CMK (cell line): ENCODE results near the gene FYTTD1.
A peak's percentile ranks its signal among the peaks of the same experiment; 100 is the strongest.
"Not testable (repeated sequence)": the region's sequence is repeated elsewhere in the genome, so short reads cannot be mapped to it uniquely, and the experiment has no call there.

ENCODE experiments used
- DNase-seq: peaks from one replicate; pipeline ENCODE4 v3.0.0-alpha.2; 2010; ENCODE audit warnings: low read depth

FYTTD1 gene, protein sequence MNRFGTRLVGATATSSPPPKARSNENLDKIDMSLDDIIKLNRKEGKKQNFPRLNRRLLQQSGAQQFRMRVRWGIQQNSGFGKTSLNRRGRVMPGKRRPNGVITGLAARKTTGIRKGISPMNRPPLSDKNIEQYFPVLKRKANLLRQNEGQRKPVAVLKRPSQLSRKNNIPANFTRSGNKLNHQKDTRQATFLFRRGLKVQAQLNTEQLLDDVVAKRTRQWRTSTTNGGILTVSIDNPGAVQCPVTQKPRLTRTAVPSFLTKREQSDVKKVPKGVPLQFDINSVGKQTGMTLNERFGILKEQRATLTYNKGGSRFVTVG

GRCh38 chr3:197749601-197750395 lies at the start of gene FYTTD1:
FYTTD1 (plus strand) TSS chr3:197749883; CDS start chr3:197749972, 89 bp downstream.
- DNase-seq = peak; percentile 54

- DNase-seq = no peak
These were observed 49.6 kb upstream of the FYTTD1 start for GRCh38 chr3:197700095-197700494.

DNA sequence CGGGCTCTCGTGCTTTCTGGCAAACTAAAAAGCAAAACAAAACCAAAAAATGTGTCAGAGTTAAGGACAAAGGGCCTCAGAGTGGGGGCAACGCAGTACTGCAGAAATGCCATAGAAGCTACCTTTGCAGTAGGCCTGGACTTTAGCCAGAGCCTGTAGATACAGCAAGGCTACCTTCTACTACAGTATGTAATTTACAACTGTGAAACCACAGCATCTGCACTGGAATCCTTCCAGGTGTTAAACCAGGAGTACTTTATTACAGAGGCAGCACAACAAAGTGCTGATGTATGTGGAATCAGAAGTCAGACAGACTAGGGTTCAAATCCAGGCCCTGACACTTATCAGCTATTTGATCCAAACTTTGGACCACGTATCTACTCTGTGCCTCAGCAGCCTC lies 47.8 kb upstream of the FYTTD1 start:
- no peak for DNase-seq

DNA sequence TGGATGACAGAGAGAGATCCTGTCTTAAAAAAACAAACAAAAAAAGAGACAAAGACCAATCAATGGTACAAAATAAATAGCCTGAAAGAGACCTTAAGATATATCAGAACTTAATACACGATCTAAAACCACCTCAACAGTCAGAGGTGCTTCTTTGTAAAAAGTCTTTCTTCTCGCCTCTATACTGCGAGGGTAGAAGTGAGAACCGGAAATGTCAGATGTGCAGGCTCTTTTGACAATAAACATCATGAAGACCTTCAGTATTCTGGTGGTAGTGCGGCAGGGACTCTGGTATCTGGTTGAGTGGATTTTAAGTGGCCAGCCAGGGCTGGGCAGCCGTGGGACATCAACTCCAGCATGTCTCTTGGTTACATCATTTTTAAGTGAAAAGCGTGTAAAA lies 43.0 kb upstream of the FYTTD1 start:
- no peak for DNase-seq

DNA sequence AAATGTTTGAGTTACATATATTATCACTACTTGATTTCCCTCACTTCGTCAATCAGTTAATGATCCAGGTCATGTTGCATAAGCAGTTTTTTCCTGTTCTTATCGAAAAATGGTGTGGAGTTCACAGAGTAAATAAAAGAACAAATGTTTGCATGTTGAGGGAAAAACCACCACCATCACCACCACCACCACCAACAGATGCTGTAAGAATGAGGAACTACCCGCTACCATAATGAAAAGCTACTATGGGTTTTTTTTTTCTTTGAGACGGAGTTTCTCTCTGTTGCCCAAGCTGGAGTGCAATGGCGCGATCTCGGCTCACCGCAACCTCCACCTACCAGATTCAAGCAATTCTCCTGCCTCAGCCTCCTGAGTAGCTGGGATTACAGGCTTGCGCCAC lies 40.5 kb upstream of the FYTTD1 start:
- DNase-seq = no peak

- not testable (repeated sequence) for DNase-seq
These were observed 38.7 kb upstream of the FYTTD1 start for GRCh38 chr3:197710965-197711364.

DNA sequence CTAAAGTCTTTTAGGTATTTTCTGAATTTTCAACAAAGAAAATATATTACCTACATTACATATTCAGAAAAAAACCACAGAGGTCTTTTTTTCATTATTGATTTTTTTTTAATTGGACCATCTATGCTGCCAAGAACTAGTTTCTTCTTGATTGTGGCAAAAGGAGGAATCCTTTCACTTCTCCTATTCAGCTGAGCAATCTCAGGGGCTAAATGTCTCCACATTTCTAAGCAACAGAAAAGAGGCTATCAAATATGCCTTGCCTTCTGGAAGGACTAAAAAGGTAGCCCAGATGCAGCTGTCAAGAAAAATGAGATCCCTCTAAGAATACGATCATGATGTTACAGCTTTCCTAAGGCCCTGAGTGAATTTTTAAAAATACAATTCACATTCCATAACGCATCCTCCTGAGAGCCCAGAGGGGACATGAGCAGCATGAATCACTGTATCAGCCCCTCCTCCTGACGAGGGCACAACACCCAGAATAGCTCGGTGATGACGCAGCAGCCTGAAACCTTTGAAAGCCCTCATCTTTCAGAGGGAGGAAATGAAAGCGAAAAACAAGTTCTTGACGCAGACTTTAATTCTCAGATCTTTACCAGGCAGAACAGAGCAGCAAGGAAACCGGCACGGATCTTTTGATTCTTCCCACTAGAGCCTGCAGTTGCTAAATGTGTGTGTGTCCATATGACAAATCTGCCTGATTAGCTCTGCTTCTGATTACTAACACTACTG lies 37.5 kb upstream of the FYTTD1 start:
- no peak for DNase-seq

GRCh38 chr3:197713477-197713822 lies 36.2 kb upstream of the FYTTD1 start:
- DNase-seq = no peak

DNA sequence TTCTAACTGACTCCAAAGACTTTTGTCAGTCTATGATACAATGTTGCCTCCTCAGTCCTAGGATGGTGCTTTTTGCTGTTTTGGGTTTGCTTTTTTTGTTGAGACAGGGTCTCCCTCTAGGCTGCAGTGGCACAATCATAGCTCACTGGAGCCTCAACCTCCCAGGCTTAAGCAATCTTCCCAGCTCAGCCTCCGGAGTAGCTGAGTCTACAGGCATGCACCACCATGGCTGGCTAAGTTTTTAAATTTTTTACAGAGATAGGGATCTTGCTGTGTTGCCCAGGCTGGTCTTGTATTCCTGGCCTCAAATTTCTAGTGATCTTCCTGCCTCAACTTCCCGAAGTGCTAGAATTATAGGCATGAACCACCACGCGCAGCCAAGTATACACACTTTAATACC lies 35.4 kb upstream of the FYTTD1 start:
- DNase-seq = no peak

DNA sequence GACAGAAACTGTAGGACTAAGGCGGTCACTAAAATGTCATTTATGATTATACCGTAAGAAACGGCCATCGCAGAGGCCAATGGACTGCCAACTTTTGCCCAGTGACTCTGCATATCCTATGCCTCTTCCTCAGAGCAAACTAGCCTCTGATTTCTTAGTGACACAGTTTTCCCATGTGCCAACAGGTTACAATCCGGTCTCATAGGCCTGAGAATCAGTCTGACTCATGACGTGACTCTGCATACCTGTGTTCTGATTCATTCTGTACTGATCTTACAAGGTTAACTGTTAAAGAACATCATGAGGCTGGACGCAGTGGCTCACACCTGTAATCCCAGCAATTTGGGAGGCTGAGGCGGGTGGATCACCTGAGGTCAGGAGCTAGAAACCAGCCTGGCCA lies 30.8 kb upstream of the FYTTD1 start:
- no peak for DNase-seq

GRCh38 chr3:197720694-197721093 lies 29.0 kb upstream of the FYTTD1 start:
- DNase-seq = no peak

DNA sequence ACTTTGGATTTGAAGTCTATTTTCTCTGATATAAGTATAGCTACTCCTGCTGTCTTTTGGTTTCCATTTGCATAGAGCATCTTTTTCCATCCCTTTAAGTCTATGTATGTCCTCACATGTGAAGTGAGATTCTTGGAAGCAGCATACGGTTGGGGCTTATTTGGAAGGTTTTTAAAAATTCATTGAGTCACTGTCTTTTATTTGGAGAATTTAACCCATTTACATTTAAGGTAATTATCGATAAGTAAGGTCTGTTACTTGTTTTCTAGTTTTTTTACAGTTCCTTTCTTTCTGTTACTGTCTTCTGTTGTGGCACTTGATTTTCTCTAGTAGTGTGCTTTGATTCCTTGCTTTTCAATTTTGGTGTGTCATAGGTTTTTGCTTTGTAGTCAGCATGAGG lies 26.9 kb upstream of the FYTTD1 start:
- DNase-seq = no peak

DNA sequence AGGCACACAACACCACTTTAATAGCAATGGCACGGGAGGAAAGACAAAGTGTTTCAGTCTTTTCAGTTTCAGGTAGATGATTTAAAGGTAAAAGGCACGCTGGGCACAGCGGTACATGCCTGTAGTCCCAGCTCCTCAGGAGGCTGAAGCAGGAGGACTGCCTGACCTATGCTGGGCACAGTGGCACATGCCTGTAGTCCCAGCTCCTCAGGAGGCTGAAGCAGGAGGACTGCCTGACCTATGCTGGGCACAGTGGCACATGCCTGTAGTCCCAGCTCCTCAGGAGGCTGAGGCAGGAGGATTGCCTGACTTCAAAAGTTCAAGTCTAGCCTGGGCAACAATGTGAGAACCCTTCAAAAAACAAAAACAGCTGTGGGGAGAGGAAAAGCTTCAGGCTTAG lies 21.8 kb upstream of the FYTTD1 start:
- DNase-seq = not testable (repeated sequence)

GRCh38 chr3:197728487-197728886 lies 21.2 kb upstream of the FYTTD1 start:
- DNase-seq = no peak

- no peak for DNase-seq
These were observed 19.5 kb upstream of the FYTTD1 start for GRCh38 chr3:197730200-197730599.

- not testable (repeated sequence) for DNase-seq
These were observed 18.9 kb upstream of the FYTTD1 start for GRCh38 chr3:197730770-197731169.

- DNase-seq = not testable (repeated sequence)
These were observed 18.2 kb upstream of the FYTTD1 start for GRCh38 chr3:197731483-197731882.

- DNase-seq = no peak
These were observed 16.6 kb upstream of the FYTTD1 start for GRCh38 chr3:197733042-197733441.

DNA sequence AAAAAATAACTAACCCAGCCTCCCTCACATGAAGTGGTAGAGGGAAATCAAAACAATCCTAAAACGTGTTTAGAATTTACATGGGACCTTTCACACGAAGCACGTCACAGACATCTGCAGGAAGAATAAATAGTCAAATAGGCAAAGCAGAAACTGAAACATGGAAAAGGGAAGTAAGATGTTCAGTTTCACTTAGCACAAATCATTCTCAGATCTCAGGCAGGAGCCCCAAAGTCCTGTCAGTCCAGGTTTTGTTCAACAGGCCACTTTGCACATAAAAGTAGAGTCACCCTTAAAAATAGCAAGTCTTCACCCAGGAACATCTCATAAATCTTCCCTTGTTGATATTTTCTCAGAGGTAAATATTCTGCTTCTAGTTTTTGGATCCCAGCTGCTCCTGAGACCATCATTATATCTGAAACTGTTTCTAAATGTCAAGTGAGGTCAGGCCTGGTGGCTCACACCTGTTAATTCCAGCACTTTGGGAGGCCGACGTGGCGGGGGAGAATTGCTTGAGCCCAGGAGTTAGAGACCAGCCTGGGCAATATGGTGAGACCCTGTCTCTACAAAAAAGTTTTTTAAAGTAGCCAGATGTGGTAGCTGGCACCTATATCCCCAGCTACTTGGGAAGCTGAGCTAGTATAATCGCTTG lies 14.9 kb upstream of the FYTTD1 start:
- no peak for DNase-seq

DNA sequence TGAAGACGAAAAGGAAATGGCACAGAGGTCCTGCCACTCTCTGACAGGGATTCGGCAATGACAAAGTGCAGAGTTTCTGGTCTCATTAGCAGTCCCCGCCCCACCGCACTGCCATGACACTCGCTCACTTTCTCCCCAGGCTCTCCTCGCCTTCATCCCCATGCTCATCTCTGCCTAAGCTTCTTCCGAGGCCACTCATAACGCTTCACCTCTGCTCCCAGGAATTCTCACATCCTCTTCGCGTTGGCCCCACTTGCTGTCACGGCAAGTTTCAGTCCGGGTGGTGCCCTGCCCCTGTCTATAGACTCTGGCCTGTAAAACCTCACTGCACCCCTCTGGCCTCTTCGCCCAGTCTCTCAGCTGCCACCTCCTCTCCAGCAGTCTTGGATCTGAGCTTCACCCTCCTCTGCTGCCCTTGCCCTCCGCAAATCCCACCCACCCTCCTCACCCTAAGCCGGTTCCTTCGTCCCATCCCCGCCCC lies 13.6 kb upstream of the FYTTD1 start:
- no peak for DNase-seq

DNA sequence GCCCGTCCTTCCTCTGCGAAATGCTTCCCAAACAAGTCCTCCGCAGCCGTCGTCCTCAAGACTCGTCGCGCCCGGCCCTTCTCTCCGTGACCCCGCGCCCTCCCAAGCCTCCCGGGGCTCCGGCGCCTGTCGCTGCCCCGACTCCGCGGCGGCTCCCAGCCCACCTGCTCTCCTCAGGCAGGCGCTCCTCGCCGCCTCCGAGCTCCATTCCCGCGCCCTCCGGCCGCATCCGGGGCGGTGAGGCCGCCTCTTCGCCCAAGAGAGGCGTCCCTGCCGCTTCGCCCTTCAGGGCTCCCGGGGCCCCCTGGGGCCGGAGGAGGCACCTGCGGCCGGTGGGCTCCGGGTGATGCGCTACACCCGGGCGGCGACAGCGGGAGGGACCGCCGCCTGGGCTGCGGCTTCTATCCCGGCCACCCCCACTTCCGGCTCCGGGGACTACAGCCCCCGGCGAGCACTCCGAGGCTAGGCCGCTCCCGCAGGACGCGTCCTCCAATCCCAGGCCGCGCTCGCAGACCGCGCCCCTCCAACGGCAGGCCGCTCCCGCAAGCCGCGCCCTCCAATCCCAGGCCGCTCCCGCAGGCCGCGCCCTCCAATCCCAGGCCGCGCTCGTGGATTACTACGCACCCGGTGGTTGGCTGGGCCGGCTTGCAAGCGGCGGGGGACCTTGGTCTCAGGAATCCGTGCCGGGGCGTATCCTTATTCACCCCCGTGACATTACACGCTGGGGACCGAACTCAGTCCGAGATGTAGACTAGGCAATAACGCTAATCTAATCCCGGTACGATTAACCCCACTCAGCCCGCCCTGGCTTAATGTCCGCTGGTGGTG lies 13.0 kb upstream of the FYTTD1 start, which contains the start of gene RUBCN:
Gene RUBCN, minus strand, starts transcription at position 414 of the 828 bp plus-strand sequence. Its CDS starts 185 bp downstream, at position 229.
- DNase-seq = peak; percentile 78
